ENCODE results near the gene C1orf216. TPM values are rescaled to one million over a fixed set of nuclear protein-coding genes. Genes with fewer than 3 reads are reported as not detected.

The C1orf216 gene
- total and polyA plus RNA-seq, 2 of the 8 experiments (the other 6 are each of a cell fraction or from before 2014, with no cell fraction given): 7.5 to 10.8 TPM

GRCh38 chr1:35756064-35756463, 37.4 kb upstream of the C1orf216 start:
- H3K18ac ChIP-seq (ENCODE audit: extremely low read depth, low read length): no peak overlapping the region
- no peaks in the 10 kb centered on the region for H3K4me1 ChIP-seq (replicated peaks in 1 of 4; ENCODE audit: control insufficient read depth in 3 of 4, insufficient read depth in 4 of 4, low read length in 3 of 4)
- CTCF ChIA-PET (ENCODE audit: partially characterized antibody): interaction anchor here (0.8 to 1.8 kb wide), 6 partner anchors 8 to 149 kb away, joined by 3 to 5 read pairs (median 4); no protein-coding TSS in a partner anchor
- POLR2A ChIA-PET (ENCODE audit: partially characterized antibody): no interaction called here
- no peak overlapping the region for H2BK5ac ChIP-seq (ENCODE audit: low read depth, low read length)
- no peak overlapping the region for H2AK5ac ChIP-seq (ENCODE audit: low read depth, low read length)
- no peak overlapping the region for H3K27ac ChIP-seq (ENCODE audit: low read depth, low read length)
- 90% methylated on average over 1 of the region's 1 CpG; no CpG with 5 or more reads in 1 of the 2 experiments for WGBS, 2 experiments (ENCODE audit: extremely low coverage in 1 of 2, insufficient coverage in 1 of 2, insufficient read length in 1 of 2, insufficient replicate concordance in 2 of 2, low coverage in 1 of 2, low lambda C conversion rate in 2 of 2, missing lambda C conversion rate in 1 of 2)
- no peak for FAIRE-seq
- H3K4ac ChIP-seq (replicated peaks; ENCODE audit: insufficient read length, low read depth, low read length): no peak overlapping the region
- DNase-seq (ENCODE audit: low read depth in 1 of 2, low spot score in 2 of 2): no peak
- no peaks in the 10 kb centered on the region for H3K79me2 ChIP-seq (ENCODE audit: control insufficient read depth in 1 of 2, insufficient read depth in 2 of 2, low read length in 2 of 2)
- H3K9ac ChIP-seq (replicated peaks in 1 of 4; ENCODE audit: extremely low read depth in 1 of 4, low read depth in 3 of 4, low read length in 3 of 4): no peak overlapping the region
- peaks cover 0 to 2% of the 10 kb centered on the region in 2 experiments for H4K20me1 ChIP-seq (replicated peaks in 1 of 2; ENCODE audit: control insufficient read depth in 1 of 2, insufficient read depth in 2 of 2, low read length in 2 of 2)
- H3K36me3 ChIP-seq (ENCODE audit: control insufficient read depth in 2 of 4, insufficient read depth in 4 of 4, low read length in 3 of 4): peaks cover 7 to 48% (median 22%) of the 10 kb centered on the region in 4 experiments; a peak in 7 of 8 replicates
- no peak overlapping the region for H2BK12ac ChIP-seq (ENCODE audit: low read depth, low read length)
- H4K91ac ChIP-seq (replicated peaks; ENCODE audit: insufficient read length, low read length): no peak overlapping the region
- H2BK120ac ChIP-seq (replicated peaks; ENCODE audit: low read depth, low read length): no peak overlapping the region
- H3K79me1 ChIP-seq (ENCODE audit: low read depth, low read length): no peaks in the 10 kb centered on the region; the same call in 1 of the 2 replicates
- no peak overlapping the region for H2BK20ac ChIP-seq (ENCODE audit: low read length)
- H3K56ac ChIP-seq (replicated peaks; ENCODE audit: insufficient read length, low read depth, low read length): no peak overlapping the region
- H3K27me3 ChIP-seq (replicated peaks in 1 of 4; ENCODE audit: control insufficient read depth in 3 of 4, extremely low read depth in 1 of 4, insufficient read depth in 3 of 4, low read length in 3 of 4): no peaks in the 10 kb centered on the region
- H3K4me3 ChIP-seq (ENCODE audit: extremely low read depth in 1 of 4, insufficient read depth in 2 of 4, low read depth in 3 of 4, low read length in 4 of 4): no peak overlapping the region
- no peak overlapping the region for H4K5ac ChIP-seq (ENCODE audit: insufficient read length, low read depth, low read length)
- H3K14ac ChIP-seq (ENCODE audit: insufficient read length): no peak overlapping the region
- no peak overlapping the region for H2AFZ ChIP-seq (ENCODE audit: low read length)
- H3K4me2 ChIP-seq (ENCODE audit: insufficient read depth in 1 of 2, low read depth in 2 of 2, low read length in 2 of 2): no peak overlapping the region
- H3K23ac ChIP-seq (ENCODE audit: insufficient read length): no peak overlapping the region
- H4K8ac ChIP-seq (ENCODE audit: extremely low read depth, insufficient read depth, low read length): no peak overlapping the region
- no peaks in the 10 kb centered on the region for H3K9me3 ChIP-seq (ENCODE audit: insufficient read depth in 2 of 2, low read depth in 1 of 2, low read length in 1 of 2)
- no peaks in the 10 kb centered on the region for H3K23me2 ChIP-seq (ENCODE audit: low read depth, low read length)
- no peak overlapping the region for H2BK15ac ChIP-seq (ENCODE audit: low read length)
- no peak for TF ChIP-seq E2F6 (IDR thresholded peaks at IDR 0.05)
- TF ChIP-seq RAD21 (IDR thresholded peaks at IDR 0.05 in 1 of 2, conservative IDR thresholded peaks at IDR 0.05 in 1 of 2; ENCODE audit: low read depth in 2 of 2, low read length in 2 of 2): no peak
- TF ChIP-seq BRCA1 (IDR thresholded peaks at IDR 0.05; ENCODE audit: low read depth, low read length): no peak
- TF ChIP-seq GABPA (IDR thresholded peaks at IDR 0.05; ENCODE audit: borderline replicate concordance, insufficient read depth, low read length): no peak
- no peak for TF ChIP-seq TAF7 (optimal IDR thresholded peaks at IDR 0.05; ENCODE audit: borderline replicate concordance, low read depth, low read length)
- no peak for TF ChIP-seq FOSL1 (IDR thresholded peaks at IDR 0.05; ENCODE audit: insufficient read depth, low read depth, low read length)
